Esophagus (tissue), 2 donors: Measurements from ENCODE around the gene RUNX1. TPM values are rescaled to one million over a fixed set of nuclear protein-coding genes. Genes with fewer than 3 reads are reported as not detected.

Experiments used
- H3K27ac ChIP-seq, 2 donors: one replicate each; pipeline ENCODE4 v1.5.1; 2013; ENCODE audit warnings: low read depth in 2 of 2, mild to moderate bottlenecking in 2 of 2, inconsistent platforms in 1 of 2, low read length in 1 of 2, moderate library complexity in 1 of 2
- H3K27me3 ChIP-seq, 2 donors: one replicate each; pipeline ENCODE4 v1.6.1; 2013; ENCODE audit warnings: low read length in 2 of 2, control low read depth in 1 of 2, mild to moderate bottlenecking in 1 of 2; ENCODE audit not compliant: insufficient read depth in 2 of 2, control insufficient read depth in 1 of 2
- H3K36me3 ChIP-seq, 2 donors: one replicate each; pipeline ENCODE4 v1.6.1; 2013; ENCODE audit warnings: low read length in 1 of 2; ENCODE audit not compliant: control insufficient read depth in 2 of 2, insufficient read depth in 2 of 2
- H3K4me1 ChIP-seq, 2 donors: one replicate each; pipeline ENCODE4 v1.6.1; 2013; ENCODE audit warnings: low read length in 1 of 2; ENCODE audit not compliant: control insufficient read depth in 2 of 2, insufficient read depth in 2 of 2
- H3K4me3 ChIP-seq, 2 donors: one replicate each; pipeline ENCODE4 v1.5.1; 2013; ENCODE audit warnings: low read length in 2 of 2, mild to moderate bottlenecking in 2 of 2, low read depth in 1 of 2, moderate library complexity in 1 of 2
- H3K9me3 ChIP-seq, 2 donors: one replicate each; pipeline ENCODE4 v1.6.1; 2013; ENCODE audit warnings: mild to moderate bottlenecking in 2 of 2, low read depth in 1 of 2, low read length in 1 of 2, moderate library complexity in 1 of 2; ENCODE audit not compliant: control insufficient read depth in 2 of 2, insufficient read depth in 1 of 2
- WGBS, 2 donors: extraction: QIAGEN DNeasy Blood & Tissue Kit; methylation state at CpG; one replicate each; pipeline ENCODE4 v1.1.7; 2013; 5-methylcytosine and 5-hydroxymethylcytosine counted together
- polyA plus RNA-seq, 2 donors: library from polyadenylated mRNA; stranded (reverse); fragments of 200-250 nt; gene quantifications; one replicate each; pipeline ENCODE4 v1.2.3, GENCODE V29; 2013
- donor health status: healthy with polysubstance abuse.
- donor health status: Bipolar disorder and iron deficiency.

RUNX1 gene
- polyA plus RNA-seq, 2 donors = 4.4 to 6.4 TPM

GRCh38 chr21:34992180-34992579, 56.9 kb downstream of the RUNX1 start:
- no peaks in the 10 kb centered on the region for H3K27me3 ChIP-seq
- no peak overlapping the region for H3K27ac ChIP-seq
- no peaks in the 10 kb centered on the region for H3K4me1 ChIP-seq
- H3K4me3 ChIP-seq = no peak overlapping the region
- H3K9me3 ChIP-seq = no peaks in the 10 kb centered on the region
- 54 to 76% methylated on average over 4 of the region's 4 CpGs for WGBS, 2 donors
- no peaks in the 10 kb centered on the region for H3K36me3 ChIP-seq

- peaks cover 0 to 2% of the 10 kb centered on the region in 2 donors for H3K36me3 ChIP-seq
- no peaks in the 10 kb centered on the region for H3K27me3 ChIP-seq
- 80 to 83% methylated on average over 10 of the region's 10 CpGs for WGBS, 2 donors
- H3K4me1 ChIP-seq = no peaks in the 10 kb centered on the region
- H3K9me3 ChIP-seq = no peaks in the 10 kb centered on the region
- H3K4me3 ChIP-seq = no peak overlapping the region
- H3K27ac ChIP-seq = no peak overlapping the region
Measured at GRCh38 chr21:34991366-34991957, 57.6 kb downstream of the RUNX1 start.

- Histone ChIP-seq H3K27ac (no peak overlapping the region), H3K36me3 (peaks cover 0 to 2% of the 10 kb centered on the region in 2 donors), H3K4me3 (no peak overlapping the region), H3K27me3 (no peaks in the 10 kb centered on the region), H3K4me1 (no peaks in the 10 kb centered on the region), H3K9me3 (no peaks in the 10 kb centered on the region)
- 95 to 97% methylated on average over 8 of the region's 8 CpGs for WGBS, 2 donors
Measured at GRCh38 chr21:34990842-34991241, 58.3 kb downstream of the RUNX1 start.

- Histone ChIP-seq H3K9me3 (no peaks in the 10 kb centered on the region), H3K4me3 (no peak overlapping the region), H3K27me3 (no peaks in the 10 kb centered on the region), H3K4me1 (no peaks in the 10 kb centered on the region), H3K36me3 (peaks cover 0 to 2% of the 10 kb centered on the region in 2 donors), H3K27ac (no peak overlapping the region)
- 69 to 75% methylated on average over 6 of the region's 6 CpGs for WGBS, 2 donors
Measured at GRCh38 chr21:34989337-34990151, 59.6 kb downstream of the RUNX1 start.

- Histone ChIP-seq H3K4me1 (no peaks in the 10 kb centered on the region), H3K27ac (no peak overlapping the region), H3K36me3 (peaks cover 0 to 2% of the 10 kb centered on the region in 2 donors), H3K4me3 (no peak overlapping the region), H3K27me3 (no peaks in the 10 kb centered on the region), H3K9me3 (no peaks in the 10 kb centered on the region)
- WGBS, 2 donors = 91 to 98% methylated on average over 2 of the region's 2 CpGs
Measured at GRCh38 chr21:34988625-34989024, 60.5 kb downstream of the RUNX1 start.

- Histone ChIP-seq H3K27me3 (no peaks in the 10 kb centered on the region), H3K27ac (no peak overlapping the region), H3K36me3 (peaks cover 0 to 2% of the 10 kb centered on the region in 2 donors)
Measured at GRCh38 chr21:34988139-34988538, 61.0 kb downstream of the RUNX1 start.

GRCh38 chr21:34987501-34988072, 61.5 kb downstream of the RUNX1 start:
- Histone ChIP-seq H3K9me3 (no peaks in the 10 kb centered on the region), H3K27ac (no peak overlapping the region), H3K27me3 (no peaks in the 10 kb centered on the region), H3K36me3 (peaks cover 0 to 2% of the 10 kb centered on the region in 2 donors), H3K4me1 (no peaks in the 10 kb centered on the region), H3K4me3 (no peak overlapping the region)
- WGBS, 2 donors = 51 to 56% methylated on average over 5 of the region's 5 CpGs

More at GRCh38 chr21:34988139-34988538, 61.0 kb downstream of the RUNX1 start:
- WGBS, 2 donors = 87 to 92% methylated on average over 8 of the region's 8 CpGs
- Histone ChIP-seq H3K4me3 (no peak overlapping the region), H3K4me1 (no peaks in the 10 kb centered on the region), H3K9me3 (no peaks in the 10 kb centered on the region)

- Histone ChIP-seq H3K27ac (no peak overlapping the region), H3K36me3 (peaks cover 0 to 2% of the 10 kb centered on the region in 2 donors), H3K9me3 (no peaks in the 10 kb centered on the region), H3K4me3 (no peak overlapping the region), H3K4me1 (no peaks in the 10 kb centered on the region), H3K27me3 (no peaks in the 10 kb centered on the region)
- WGBS, 2 donors = 53 to 57% methylated on average over 16 of the region's 16 CpGs
Measured at GRCh38 chr21:34986561-34987500, 62.3 kb downstream of the RUNX1 start.
